K562 (cell line): ENCODE measurements around the gene BOLL. TPM values are rescaled to one million over a fixed set of nuclear protein-coding genes. Genes with fewer than 3 reads are reported as not detected.
A peak's percentile ranks its signal among the peaks of the same experiment; 100 is the strongest.

Source experiments
- ATAC-seq: fragments of 200-7000 bp; cut with Tn5 transposase; 3 replicates; pipeline ENCODE4 v1.9.1; 2020; ENCODE audit warnings: moderate library complexity
- BruUV-seq: library from RNA; stranded (reverse); fragments of 400-500 nt; replicated peaks from 2 replicates; lab custom pipeline; 2021; lab: Mats Ljungman, UMichigan
- CTCF ChIA-PET: fragments of 300-600 bp; formaldehyde crosslinking; extraction: SDS; loops from one replicate; lab custom pipeline; 2021; ENCODE audit warnings: low intra/inter-chr PET ratio; lab: Yijun Ruan, JAX
- POLR2A ChIA-PET: fragments of 300-600, 350-650 bp; sonication (Branson Sonifier 250); formaldehyde crosslinking; extraction: SDS; loops from one replicate; lab custom pipeline; 2021; ENCODE audit warnings: antibody characterized with exemption, inconsistent platforms; lab: Yijun Ruan, JAX
- DNase-seq, 4 experiments: peaks; one replicate each; pipeline versions ENCODE4 v3.0.0 to v3.0.0-alpha.2; 2011 to 2018; ENCODE audit warnings: low spot score in 3 of 4, mixed read lengths in 3 of 4; ENCODE audit errors: extremely low read depth in 1 of 4
- FAIRE-seq: peaks from 2 replicates; lab custom pipeline; 2011; peaks lifted over from hg19 to GRCh38; lab: Jason Lieb, UNC
- H2AFZ ChIP-seq: 2 replicates; pipeline ENCODE4 v1.6.0; 2011; ENCODE audit warnings: low read depth, low read length, control low read depth, inconsistent platforms
- H3K27ac ChIP-seq: fragments of 200-600 bp; 3 replicates; pipeline ENCODE4 v1.8.0; 2011; ENCODE audit warnings: low read depth, mild to moderate bottlenecking, control low read depth, inconsistent platforms, low read length, moderate library complexity, mixed read lengths; ENCODE audit errors: extremely low read depth
- H3K27me3 ChIP-seq, 2 experiments: fragments of 300-600 bp in 1 of 2; 2 replicates in 1 of 2; 3 replicates in 1 of 2; pipeline versions ENCODE4 v1.6.0 to v1.8.0; 2011; ENCODE audit warnings: inconsistent platforms in 2 of 2, low read length in 2 of 2, mild to moderate bottlenecking in 1 of 2, mixed read lengths in 1 of 2, moderate library complexity in 1 of 2; ENCODE audit not compliant: control insufficient read depth in 2 of 2, insufficient read depth in 2 of 2
- H3K36me3 ChIP-seq: fragments of 300-600 bp; 3 replicates; pipeline ENCODE4 v1.8.0; 2011; ENCODE audit warnings: mild to moderate bottlenecking, low read length, inconsistent platforms; ENCODE audit not compliant: control insufficient read depth, insufficient read depth
- H3K4me1 ChIP-seq, 2 experiments: fragments of 200-600 bp in 1 of 2; replicated peaks in 1 of 2; 2 replicates in 1 of 2; 3 replicates in 1 of 2; pipeline versions ENCODE4 v1.5.1 to v1.8.0; 2011; ENCODE audit warnings: inconsistent platforms in 2 of 2, low read length in 2 of 2, mild to moderate bottlenecking in 1 of 2, mixed read lengths in 1 of 2, moderate library complexity in 1 of 2; ENCODE audit not compliant: control insufficient read depth in 2 of 2, insufficient read depth in 2 of 2
- H3K4me2 ChIP-seq: 2 replicates; pipeline ENCODE4 v1.6.1; 2011; ENCODE audit warnings: low read length, control low read depth, inconsistent platforms, mixed read lengths; ENCODE audit not compliant: insufficient read depth
- H3K4me3 ChIP-seq: fragments of 200-600 bp; sonication (generic), shearing (Covaris generic); 2 replicates; pipeline ENCODE4 v1.5.1; 2016; ENCODE audit warnings: control low read depth, inconsistent platforms
- H3K79me2 ChIP-seq: fragments of 200-600 bp; 3 replicates; pipeline ENCODE4 v1.8.0; 2011; ENCODE audit warnings: low read length, inconsistent platforms; ENCODE audit not compliant: control insufficient read depth, insufficient read depth
- H3K9ac ChIP-seq, 2 experiments: 2 replicates each; pipeline versions ENCODE4 v1.6.0 to v1.6.1; 2011; ENCODE audit warnings: low read depth in 2 of 2, low read length in 2 of 2, control low read depth in 1 of 2, inconsistent platforms in 1 of 2, mild to moderate bottlenecking in 1 of 2, mixed read lengths in 1 of 2; ENCODE audit not compliant: insufficient read depth in 1 of 2
- H3K9me1 ChIP-seq: one replicate; pipeline ENCODE4 v1.6.0; 2011; ENCODE audit warnings: inconsistent platforms, mild to moderate bottlenecking, low read length, moderate library complexity; ENCODE audit not compliant: control insufficient read depth, insufficient read depth
- H3K9me3 ChIP-seq: replicated peaks from 2 replicates; pipeline ENCODE4 v1.5.1; 2011; ENCODE audit warnings: low read depth, low read length, inconsistent platforms; ENCODE audit not compliant: control insufficient read depth, insufficient read depth
- H4K20me1 ChIP-seq: replicated peaks from 2 replicates; pipeline ENCODE4 v1.6.1; 2011; ENCODE audit warnings: low read length, inconsistent platforms, mixed read lengths; ENCODE audit not compliant: control insufficient read depth, insufficient read depth
- EWSR1 ChIP-seq: fragments of 450-650 bp; IDR thresholded peaks from 2 replicates; pipeline ENCODE4 v1.6.1; 2018; ENCODE audit warnings: borderline replicate concordance, mild to moderate bottlenecking, low read depth, moderate library complexity; ENCODE audit not compliant: partially characterized antibody
- SAP30 ChIP-seq: fragments of 200-600 bp; sonication (generic); IDR thresholded peaks from 2 replicates; pipeline ENCODE4 v1.6.1; 2012; ENCODE audit warnings: borderline replicate concordance, low read depth, mild to moderate bottlenecking, moderate library complexity, low read length, control low read depth, inconsistent platforms; ENCODE audit not compliant: insufficient read depth, poor library complexity, severe bottlenecking
- SIN3B ChIP-seq: fragments of 450-650 bp; IDR thresholded peaks from 2 replicates; pipeline ENCODE4 v1.6.1; 2017; ENCODE audit warnings: low read depth, mild to moderate bottlenecking, moderate library complexity
- SRSF9 ChIP-seq: fragments of 200-400 bp; formaldehyde crosslinking; IDR thresholded peaks from 2 replicates; pipeline ENCODE4 v1.6.1; 2017; ENCODE audit warnings: low read depth, low read length, borderline replicate concordance
- ZNF586 ChIP-seq: fragments of 450-650 bp; formaldehyde crosslinking; conservative IDR thresholded peaks from 2 replicates; pipeline ENCODE4 v1.4.0; 2020; ENCODE audit warnings: mild to moderate bottlenecking, moderate library complexity
- whole genome bisulfite sequencing: fragments of 100-300 bp; shearing (Covaris generic); methylation state at CpG from one replicate; pipeline ENCODE4 v1.1.6; 2016; ENCODE audit warnings: low coverage, mixed read lengths; ENCODE audit not compliant: insufficient coverage; ENCODE audit errors: missing lambda C conversion rate; 5-methylcytosine and 5-hydroxymethylcytosine counted together
- in situ Hi-C: fragments of 300-500 bp; cut with MboI; formaldehyde crosslinking; loops from 4 replicates; pipeline ENCODE4 v1.15.0; 2018; ENCODE audit warnings: inconsistent platforms, mixed read lengths
- intact Hi-C: fragments of 100-400 bp; cut with micrococcal nuclease; formaldehyde crosslinking; loops from 2 replicates; pipeline ENCODE4 v1.14.2; 2022
- polyA plus RNA-seq, 8 experiments: library from polyadenylated mRNA; depleted of rRNA in 4 of 8; stranded (reverse) in 5 of 8; unstranded in 3 of 8; fragments of >200 nt; fragmentation: Nextera tagmentation in 2 of 8; fragmentation: Illumina TruSeq in 1 of 8; extraction: Ambion mirVana in 2 of 8; extraction: Trizol in 1 of 8; gene quantifications; 2 replicates each; pipeline versions ENCODE4 v1.2.1 to v1.2.3, GENCODE V29; 2011 to 2014; ENCODE audit warnings: inconsistent platforms in 1 of 8, missing spikeins in 1 of 8
- total RNA-seq, 7 experiments: library from RNA; depleted of rRNA in 6 of 7; stranded (reverse); fragments of >200 nt in 6 of 7; fragmentation: Illumina TruSeq in 2 of 7; extraction: Trizol in 2 of 7; gene quantifications; 2 replicates each; pipeline versions ENCODE4 v1.2.1 to v1.2.3, GENCODE V29; 2011 to 2021; ENCODE audit warnings: low replicate concordance in 1 of 7
- TF ChIP-seq, protein P1 (sequence below), 2 experiments: fragments of 450-650 bp; IDR thresholded peaks; 2 replicates each; pipeline ENCODE4 v1.6.1; 2018; ENCODE audit warnings: mild to moderate bottlenecking in 2 of 2, low read depth in 1 of 2; ENCODE audit not compliant: partially characterized antibody in 2 of 2
- TF ChIP-seq, protein P2 (sequence below): conservative IDR thresholded peaks from 2 replicates; pipeline ENCODE4 v1.6.1; 2011; ENCODE audit warnings: low read depth, mild to moderate bottlenecking, low read length; ENCODE audit not compliant: control insufficient read depth
- TF ChIP-seq, protein P3 (sequence below): sonication (generic); formaldehyde crosslinking; IDR thresholded peaks from 2 replicates; pipeline ENCODE4 v1.8.1; 2022; ENCODE audit warnings: missing genetic modification reagents
- TF ChIP-seq, protein P4 (sequence below): fragments of 450-650 bp; conservative IDR thresholded peaks from 2 replicates; pipeline ENCODE4 v1.6.1; 2016; ENCODE audit warnings: missing genetic modification characterization, low read depth, mild to moderate bottlenecking, missing compliant biosample characterization, moderate library complexity

Gene BOLL
- total and polyA plus RNA-seq, 9 of the 15 experiments (the other 6 are each of a cell fraction or from before 2014, with no cell fraction given): 0.11 to 0.55 (median 0.19) TPM; not detected in 1

DNA sequence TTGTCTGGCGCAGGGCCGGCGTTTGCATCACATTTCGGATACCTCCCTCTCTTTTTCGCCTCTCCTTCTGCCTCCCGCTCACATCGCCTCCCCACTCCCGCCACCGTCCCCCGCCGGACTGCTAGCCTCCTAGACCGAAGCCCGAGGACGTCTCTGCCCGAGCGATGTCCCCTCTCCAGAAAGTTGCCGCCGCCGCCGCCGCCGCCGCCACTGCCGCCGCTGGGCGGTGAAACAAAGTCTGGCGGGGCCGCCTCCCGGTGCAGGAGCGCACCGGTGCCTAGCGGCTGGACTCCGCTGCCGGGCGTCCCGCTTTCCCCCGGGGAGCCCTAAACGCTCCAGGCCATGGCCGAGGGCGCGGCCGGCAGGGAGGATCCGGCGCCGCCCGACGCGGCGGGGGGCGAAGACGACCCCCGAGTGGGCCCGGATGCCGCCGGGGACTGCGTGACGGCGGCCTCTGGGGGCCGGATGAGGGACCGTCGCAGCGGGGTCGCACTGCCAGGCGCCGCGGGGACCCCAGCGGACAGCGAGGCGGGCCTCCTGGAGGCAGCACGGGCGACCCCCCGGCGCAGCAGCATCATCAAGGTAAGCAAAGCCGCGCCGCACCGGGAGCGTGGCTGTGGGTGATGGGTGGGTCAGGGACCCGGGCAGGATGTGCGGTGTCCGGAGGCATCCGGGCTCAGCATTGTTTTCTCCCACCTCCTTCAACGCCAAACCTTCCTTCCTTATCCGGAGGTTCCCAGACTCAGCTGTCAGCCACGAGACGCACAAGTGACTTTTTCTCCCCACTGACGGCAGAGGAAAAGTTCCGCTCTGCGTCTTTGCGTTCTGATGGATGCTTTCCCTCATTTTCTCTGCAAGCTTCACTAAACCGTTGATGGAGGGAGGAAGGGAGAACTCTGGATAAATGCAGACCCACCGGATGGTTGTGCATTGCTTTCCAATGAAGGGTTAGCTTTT lies 19.9 kb upstream of the BOLL start:
- ChIA-PET CTCF (interaction anchor here (1.0 to 2.0 kb wide), 2 partner anchors 322 to 323 kb away, joined by 3 to 4 read pairs; no protein-coding TSS in a partner anchor), POLR2A (interaction anchor here (0.6 to 1.4 kb wide), 4 partner anchors 236 to 1158 kb away, joined by 3 read pairs; no protein-coding TSS in a partner anchor)
- peak overlapping the region; percentile 61; the same call in 2 of the 3 replicates for H3K27ac ChIP-seq
- under 1% methylated on average over 43 of the region's 92 CpGs for WGBS
- peaks cover 3% of the 10 kb centered on the region; the same call in 1 of the 3 replicates for H3K36me3 ChIP-seq
- DNase-seq (peak; percentile 17 to 43 (median 22)), FAIRE-seq (peak; percentile 69), ATAC-seq (peak; percentile 44)
- peak overlapping the region; percentile 57 to 88 for H3K9ac ChIP-seq
- intact Hi-C loops (loop anchor here (1.0 to 10.0 kb wide), 6 partner anchors 46 to 1650 kb away; partner anchors contain the start of gene SATB2), in situ Hi-C loops (loop anchor here (10.0 kb wide), 1 partner anchor 320 kb away; no protein-coding TSS in a partner anchor)
- peak overlapping the region; percentile 82 for H3K4me3 ChIP-seq
- H2AFZ ChIP-seq: peak overlapping the region; percentile 57
- H3K27me3 ChIP-seq: no peaks in the 10 kb centered on the region
- H3K9me1 ChIP-seq: no peaks in the 10 kb centered on the region
- no TSS peak for BruUV-seq
- peaks cover 63% of the 10 kb centered on the region for H3K79me2 ChIP-seq
- H3K4me1 ChIP-seq: peaks cover 6 to 21% of the 10 kb centered on the region in 2 experiments; a peak in 4 of 5 replicates
- H4K20me1 ChIP-seq: no peaks in the 10 kb centered on the region
- no peaks in the 10 kb centered on the region for H3K9me3 ChIP-seq
- H3K4me2 ChIP-seq: peak overlapping the region; percentile 84
- TF ChIP-seq, protein P1, sequence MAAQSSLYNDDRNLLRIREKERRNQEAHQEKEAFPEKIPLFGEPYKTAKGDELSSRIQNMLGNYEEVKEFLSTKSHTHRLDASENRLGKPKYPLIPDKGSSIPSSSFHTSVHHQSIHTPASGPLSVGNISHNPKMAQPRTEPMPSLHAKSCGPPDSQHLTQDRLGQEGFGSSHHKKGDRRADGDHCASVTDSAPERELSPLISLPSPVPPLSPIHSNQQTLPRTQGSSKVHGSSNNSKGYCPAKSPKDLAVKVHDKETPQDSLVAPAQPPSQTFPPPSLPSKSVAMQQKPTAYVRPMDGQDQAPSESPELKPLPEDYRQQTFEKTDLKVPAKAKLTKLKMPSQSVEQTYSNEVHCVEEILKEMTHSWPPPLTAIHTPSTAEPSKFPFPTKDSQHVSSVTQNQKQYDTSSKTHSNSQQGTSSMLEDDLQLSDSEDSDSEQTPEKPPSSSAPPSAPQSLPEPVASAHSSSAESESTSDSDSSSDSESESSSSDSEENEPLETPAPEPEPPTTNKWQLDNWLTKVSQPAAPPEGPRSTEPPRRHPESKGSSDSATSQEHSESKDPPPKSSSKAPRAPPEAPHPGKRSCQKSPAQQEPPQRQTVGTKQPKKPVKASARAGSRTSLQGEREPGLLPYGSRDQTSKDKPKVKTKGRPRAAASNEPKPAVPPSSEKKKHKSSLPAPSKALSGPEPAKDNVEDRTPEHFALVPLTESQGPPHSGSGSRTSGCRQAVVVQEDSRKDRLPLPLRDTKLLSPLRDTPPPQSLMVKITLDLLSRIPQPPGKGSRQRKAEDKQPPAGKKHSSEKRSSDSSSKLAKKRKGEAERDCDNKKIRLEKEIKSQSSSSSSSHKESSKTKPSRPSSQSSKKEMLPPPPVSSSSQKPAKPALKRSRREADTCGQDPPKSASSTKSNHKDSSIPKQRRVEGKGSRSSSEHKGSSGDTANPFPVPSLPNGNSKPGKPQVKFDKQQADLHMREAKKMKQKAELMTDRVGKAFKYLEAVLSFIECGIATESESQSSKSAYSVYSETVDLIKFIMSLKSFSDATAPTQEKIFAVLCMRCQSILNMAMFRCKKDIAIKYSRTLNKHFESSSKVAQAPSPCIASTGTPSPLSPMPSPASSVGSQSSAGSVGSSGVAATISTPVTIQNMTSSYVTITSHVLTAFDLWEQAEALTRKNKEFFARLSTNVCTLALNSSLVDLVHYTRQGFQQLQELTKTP (IDR thresholded peaks at IDR 0.05; ENCODE audit: low read depth in 1 of 2, partially characterized antibody in 2 of 2): no peak
- TF ChIP-seq SRSF9 (no peak), SIN3B (no peak), ZNF586 (CRISPR knock-in tag) (no peak), SAP30 (peak; percentile 13), EWSR1 (no peak)
- TF ChIP-seq, protein P2, sequence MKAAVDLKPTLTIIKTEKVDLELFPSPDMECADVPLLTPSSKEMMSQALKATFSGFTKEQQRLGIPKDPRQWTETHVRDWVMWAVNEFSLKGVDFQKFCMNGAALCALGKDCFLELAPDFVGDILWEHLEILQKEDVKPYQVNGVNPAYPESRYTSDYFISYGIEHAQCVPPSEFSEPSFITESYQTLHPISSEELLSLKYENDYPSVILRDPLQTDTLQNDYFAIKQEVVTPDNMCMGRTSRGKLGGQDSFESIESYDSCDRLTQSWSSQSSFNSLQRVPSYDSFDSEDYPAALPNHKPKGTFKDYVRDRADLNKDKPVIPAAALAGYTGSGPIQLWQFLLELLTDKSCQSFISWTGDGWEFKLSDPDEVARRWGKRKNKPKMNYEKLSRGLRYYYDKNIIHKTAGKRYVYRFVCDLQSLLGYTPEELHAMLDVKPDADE: 0 out of 2 replicates have a peak, but pooled peaks have one; percentile 8
- TF ChIP-seq, protein P3, sequence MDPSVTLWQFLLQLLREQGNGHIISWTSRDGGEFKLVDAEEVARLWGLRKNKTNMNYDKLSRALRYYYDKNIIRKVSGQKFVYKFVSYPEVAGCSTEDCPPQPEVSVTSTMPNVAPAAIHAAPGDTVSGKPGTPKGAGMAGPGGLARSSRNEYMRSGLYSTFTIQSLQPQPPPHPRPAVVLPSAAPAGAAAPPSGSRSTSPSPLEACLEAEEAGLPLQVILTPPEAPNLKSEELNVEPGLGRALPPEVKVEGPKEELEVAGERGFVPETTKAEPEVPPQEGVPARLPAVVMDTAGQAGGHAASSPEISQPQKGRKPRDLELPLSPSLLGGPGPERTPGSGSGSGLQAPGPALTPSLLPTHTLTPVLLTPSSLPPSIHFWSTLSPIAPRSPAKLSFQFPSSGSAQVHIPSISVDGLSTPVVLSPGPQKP (CRISPR knock-in tag): no peak
- TF ChIP-seq, protein P4, sequence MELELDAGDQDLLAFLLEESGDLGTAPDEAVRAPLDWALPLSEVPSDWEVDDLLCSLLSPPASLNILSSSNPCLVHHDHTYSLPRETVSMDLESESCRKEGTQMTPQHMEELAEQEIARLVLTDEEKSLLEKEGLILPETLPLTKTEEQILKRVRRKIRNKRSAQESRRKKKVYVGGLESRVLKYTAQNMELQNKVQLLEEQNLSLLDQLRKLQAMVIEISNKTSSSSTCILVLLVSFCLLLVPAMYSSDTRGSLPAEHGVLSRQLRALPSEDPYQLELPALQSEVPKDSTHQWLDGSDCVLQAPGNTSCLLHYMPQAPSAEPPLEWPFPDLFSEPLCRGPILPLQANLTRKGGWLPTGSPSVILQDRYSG (tag): no peak
